GM12878 (cell line): ENCODE data around the gene KASH5. TPM values are rescaled to one million over a fixed set of nuclear protein-coding genes. Genes with fewer than 3 reads are reported as not detected.

Source experiments
- ATAC-seq: fragments of 200-7000 bp; cut with Tn5 transposase; 3 replicates; pipeline ENCODE4 v1.9.1; 2020; ENCODE audit warnings: mild to moderate bottlenecking, moderate library complexity
- BruUV-seq: library from RNA; stranded (reverse); fragments of 400-500 nt; replicated peaks from 2 replicates; lab custom pipeline; 2021; lab: Mats Ljungman, UMichigan
- CTCF ChIA-PET: fragments of 300-600 bp; sonication (Branson Sonifier 250); formaldehyde crosslinking; extraction: SDS; loops from one replicate; lab custom pipeline; 2021; ENCODE audit warnings: inconsistent platforms; lab: Yijun Ruan, JAX
- POLR2A ChIA-PET: fragments of 350-600 bp; formaldehyde crosslinking; extraction: SDS; loops from one replicate; lab custom pipeline; 2021; ENCODE audit warnings: inconsistent platforms; lab: Charles Lee
- RAD21 ChIA-PET: fragments of 300-600 bp; sonication (Branson Sonifier 250); formaldehyde crosslinking; loops from one replicate; lab custom pipeline; 2023; ENCODE audit warnings: antibody characterized with exemption; ENCODE audit not compliant: unreplicated experiment; lab: Charles Lee
- SMC1A ChIA-PET: fragments of 300-600 bp; sonication (Branson Sonifier 250); formaldehyde crosslinking; loops from one replicate; lab custom pipeline; 2023; ENCODE audit not compliant: unreplicated experiment, uncharacterized antibody; lab: Charles Lee
- DNase-seq: peaks from one replicate; pipeline ENCODE4 v3.0.0-alpha.2; 2011; ENCODE audit warnings: low read depth, low spot score
- FAIRE-seq: peaks from 3 replicates; lab custom pipeline; 2011; peaks lifted over from hg19 to GRCh38; lab: Jason Lieb, UNC
- H2AFZ ChIP-seq: 2 replicates; pipeline ENCODE4 v1.6.0; 2011; ENCODE audit warnings: low read depth, low read length, control low read depth; ENCODE audit not compliant: control insufficient read depth
- H3K27ac ChIP-seq: 2 replicates; pipeline ENCODE4 v1.5.1; 2011; ENCODE audit warnings: control low read depth; ENCODE audit not compliant: control insufficient read depth, insufficient read depth
- H3K27me3 ChIP-seq, 2 experiments: replicated peaks in 1 of 2; 2 replicates each; pipeline versions ENCODE4 v1.6.0 to v1.6.1; 2011; ENCODE audit warnings: low read length in 1 of 2; ENCODE audit not compliant: control insufficient read depth in 2 of 2, insufficient read depth in 2 of 2
- H3K36me3 ChIP-seq, 2 experiments: 2 replicates each; pipeline ENCODE4 v1.5.1; 2011; ENCODE audit warnings: low read length in 1 of 2; ENCODE audit not compliant: control insufficient read depth in 2 of 2, insufficient read depth in 2 of 2
- H3K4me1 ChIP-seq: 2 replicates; pipeline ENCODE4 v1.6.1; 2011; ENCODE audit warnings: mild to moderate bottlenecking, low read length, moderate library complexity, mixed read lengths; ENCODE audit not compliant: control insufficient read depth, insufficient read depth
- H3K4me2 ChIP-seq: 2 replicates; pipeline ENCODE4 v1.6.0; 2011; ENCODE audit warnings: control low read depth; ENCODE audit not compliant: control insufficient read depth, insufficient read depth
- H3K4me3 ChIP-seq: fragments of 200-600 bp; sonication (generic); 2 replicates; pipeline ENCODE4 v1.5.1; 2016
- H3K79me2 ChIP-seq: 2 replicates; pipeline ENCODE4 v1.6.0; 2011; ENCODE audit warnings: low read length; ENCODE audit not compliant: control insufficient read depth, insufficient read depth
- H3K9ac ChIP-seq: 2 replicates; pipeline ENCODE4 v1.8.0; 2011; ENCODE audit warnings: low read length, control low read depth, mixed read lengths; ENCODE audit not compliant: control insufficient read depth, insufficient read depth
- H3K9me3 ChIP-seq: replicated peaks from 3 replicates; pipeline ENCODE4 v1.5.1; 2011; ENCODE audit warnings: mild to moderate bottlenecking, low read length; ENCODE audit not compliant: control insufficient read depth, insufficient read depth
- H4K20me1 ChIP-seq: 2 replicates; pipeline ENCODE4 v1.6.0; 2011; ENCODE audit not compliant: control insufficient read depth, insufficient read depth
- E4F1 ChIP-seq: fragments of 450-650 bp; IDR thresholded peaks from 2 replicates; pipeline ENCODE4 v1.6.1; 2018; ENCODE audit warnings: borderline replicate concordance, mild to moderate bottlenecking; ENCODE audit not compliant: partially characterized antibody
- ELK1 ChIP-seq: IDR thresholded peaks from 2 replicates; pipeline ENCODE4 v1.6.1; 2012; ENCODE audit warnings: low read depth, low read length, improper control_type of control experiment
- HSF1 ChIP-seq: fragments of 150-350 bp; IDR thresholded peaks from 2 replicates; pipeline ENCODE4 v1.6.1; 2014; ENCODE audit warnings: mild to moderate bottlenecking, low read depth, low read length
- KLF5 ChIP-seq: fragments of 450-650 bp; IDR thresholded peaks from 2 replicates; pipeline ENCODE4 v1.6.1; 2014; ENCODE audit warnings: mild to moderate bottlenecking; ENCODE audit not compliant: partially characterized antibody
- RUNX3 ChIP-seq: IDR thresholded peaks from 2 replicates; pipeline ENCODE4 v1.6.1; 2012; ENCODE audit warnings: low read length, inconsistent platforms
- TARDBP ChIP-seq: IDR thresholded peaks from 2 replicates; pipeline ENCODE4 v1.6.1; 2016; ENCODE audit warnings: borderline replicate concordance
- ZBTB33 ChIP-seq: fragments of 450-650 bp; IDR thresholded peaks from 2 replicates; pipeline ENCODE4 v1.6.1; 2017; ENCODE audit warnings: mild to moderate bottlenecking
- ZBTB4 ChIP-seq: fragments of 450-650 bp; formaldehyde crosslinking; IDR thresholded peaks from 2 replicates; pipeline ENCODE4 v1.4.0; 2022; ENCODE audit warnings: mild to moderate bottlenecking, moderate library complexity
- WGBS: methylation state at CpG from one replicate; pipeline ENCODE4 v1.1.6; 2016; ENCODE audit warnings: low lambda C conversion rate; ENCODE audit not compliant: insufficient replicate concordance, insufficient coverage; ENCODE audit errors: missing lambda C conversion rate; 5-methylcytosine and 5-hydroxymethylcytosine counted together
- in situ Hi-C: fragments of 300-500 bp; cut with MboI; formaldehyde crosslinking; loops from 9 replicates; pipeline ENCODE4 v1.14.3; 2018; ENCODE audit warnings: mixed read lengths
- intact Hi-C: fragments of 100-400 bp; cut with micrococcal nuclease; formaldehyde crosslinking; loops from one replicate; pipeline ENCODE4 v1.14.2; 2022; ENCODE audit not compliant: unreplicated experiment
- polyA plus RNA-seq, 11 experiments: library from polyadenylated mRNA; depleted of rRNA in 4 of 11; unstranded in 6 of 11; stranded (reverse) in 5 of 11; fragments of >200 nt; fragmentation: Nextera tagmentation in 4 of 11; fragmentation: Illumina TruSeq in 1 of 11; extraction: Ambion mirVana in 4 of 11; extraction: Trizol in 1 of 11; gene quantifications; 1 replicate in 1 of 11; 2 replicates in 10 of 11; pipeline versions ENCODE4 v1.2.1 to v1.2.3, GENCODE V29; 2011 to 2016; ENCODE audit warnings: inconsistent platforms in 2 of 11, missing spikeins in 2 of 11, low read depth in 1 of 11
- total RNA-seq, 4 experiments: library from RNA; depleted of rRNA in 3 of 4; stranded (reverse); fragments of >200 nt in 3 of 4; fragmentation: Illumina TruSeq in 1 of 4; extraction: Trizol in 1 of 4; gene quantifications; 2 replicates each; pipeline versions ENCODE4 v1.2.1 to v1.2.3, GENCODE V29; 2013 to 2021

KASH5 gene
- total and polyA plus RNA-seq, 10 of the 15 experiments (the other 5 are each of a cell fraction or from before 2014, with no cell fraction given): 0.03 to 0.06 (median 0.05) TPM; not detected in 7

GRCh38 chr19:49396738-49397505, 8.9 kb downstream of the KASH5 start:
- no peak overlapping the region for H3K9ac ChIP-seq
- no peak overlapping the region for H3K4me2 ChIP-seq
- ATAC-seq (no peak), FAIRE-seq (no peak), DNase-seq (no peak)
- ChIA-PET CTCF (interaction anchor here (0.9 to 1.1 kb wide), 3 partner anchors 33 to 171 kb away, joined by 3 read pairs; partner anchors contain the start of gene CD37), RAD21 (interaction anchor here (1.3 to 1.6 kb wide), 2 partner anchors 9 to 72 kb away, joined by 4 read pairs; no protein-coding TSS in a partner anchor), SMC1A (interaction anchor here (1.1 kb wide), 1 partner anchor 90 kb away, joined by 3 read pairs; no protein-coding TSS in a partner anchor), POLR2A (interaction anchor here (0.6 to 1.2 kb wide), 3 partner anchors 14 to 182 kb away, joined by 3 to 6 read pairs (median 5); no protein-coding TSS in a partner anchor)
- no peaks in the 10 kb centered on the region; the same call in 1 of the 2 replicates for H3K4me1 ChIP-seq
- H4K20me1 ChIP-seq: no peaks in the 10 kb centered on the region
- no TSS peak for BruUV-seq
- H2AFZ ChIP-seq: no peak overlapping the region
- no peaks in the 10 kb centered on the region for H3K36me3 ChIP-seq
- H3K27ac ChIP-seq: no peak overlapping the region
- H3K27me3 ChIP-seq: no peaks in the 10 kb centered on the region
- H3K4me3 ChIP-seq: no peak overlapping the region
- no peaks in the 10 kb centered on the region for H3K79me2 ChIP-seq
- in situ Hi-C loops (no loop called here), intact Hi-C loops (no loop called here)
- H3K9me3 ChIP-seq: no peaks in the 10 kb centered on the region
- TF ChIP-seq TARDBP (no peak), ELK1 (no peak), HSF1 (no peak), RUNX3 (no peak), KLF5 (no peak), E4F1 (no peak), ZBTB33 (no peak), ZBTB4 (CRISPR knock-in tag) (no peak)
- WGBS: 33% methylated on average over 8 of the region's 8 CpGs
